Ramos (cell line): ENCODE results near the gene KRTAP10-3.

ENCODE experiments used
- in situ Hi-C: fragments of 300-500 bp; cut with MboI; formaldehyde crosslinking; loops from one replicate; pipeline ENCODE4 v1.14.3; 2022; ENCODE audit warnings: low sequenced_read_pairs; ENCODE audit not compliant: unreplicated experiment

The KRTAP10-3 gene

GRCh38 chr21:44521301-44521927, 37.2 kb downstream of the KRTAP10-3 start:
- in situ Hi-C loops, result no loop called here

- in situ Hi-C loops, result no loop called here
These were observed 38.0 kb downstream of the KRTAP10-3 start for GRCh38 chr21:44520326-44521300.

GRCh38 chr21:44519346-44520325, 39.0 kb downstream of the KRTAP10-3 start:
- in situ Hi-C loops, result no loop called here

GRCh38 chr21:44518686-44519085, 39.9 kb downstream of the KRTAP10-3 start:
- in situ Hi-C loops, result no loop called here

- in situ Hi-C loops, result no loop called here
These were observed 41.3 kb downstream of the KRTAP10-3 start for GRCh38 chr21:44517175-44517899.

GRCh38 chr21:44516828-44517174, 41.8 kb downstream of the KRTAP10-3 start:
- in situ Hi-C loops, result no loop called here

GRCh38 chr21:44516342-44516741, 42.3 kb downstream of the KRTAP10-3 start:
- in situ Hi-C loops, result no loop called here

GRCh38 chr21:44515359-44516165, 43.0 kb downstream of the KRTAP10-3 start:
- in situ Hi-C loops, result no loop called here

- in situ Hi-C loops, result no loop called here
These were observed 43.7 kb downstream of the KRTAP10-3 start for GRCh38 chr21:44514746-44515358.

- in situ Hi-C loops, result no loop called here
These were observed 44.4 kb downstream of the KRTAP10-3 start for GRCh38 chr21:44514218-44514520.

GRCh38 chr21:44513389-44514217, 45.0 kb downstream of the KRTAP10-3 start:
- in situ Hi-C loops, result no loop called here

GRCh38 chr21:44512496-44513388, 45.9 kb downstream of the KRTAP10-3 start:
- in situ Hi-C loops, result no loop called here

- in situ Hi-C loops, result no loop called here
These were observed 46.7 kb downstream of the KRTAP10-3 start for GRCh38 chr21:44511938-44512275.

GRCh38 chr21:44511219-44511937, 47.2 kb downstream of the KRTAP10-3 start:
- in situ Hi-C loops, result no loop called here

- in situ Hi-C loops, result no loop called here
These were observed 47.9 kb downstream of the KRTAP10-3 start for GRCh38 chr21:44510508-44511218.

- in situ Hi-C loops, result no loop called here
These were observed 48.5 kb downstream of the KRTAP10-3 start for GRCh38 chr21:44510109-44510507.
